Head of caudate nucleus (tissue), 42 donors: ENCODE results near the gene FUNDC2.
A peak's percentile ranks its signal among the peaks of the same experiment; 100 is the strongest.
"Not testable (repeated sequence)": the region's sequence is repeated elsewhere in the genome, so short reads cannot be mapped to it uniquely, and the experiment has no call there.

ENCODE experiments used
- DNase-seq, 42 donors: peaks; one replicate each; pipeline versions ENCODE4 v3.0.0 to v3.0.0-alpha.2; 2020 to 2021; ENCODE audit warnings: mixed read lengths in 7 of 42
- intact Hi-C: fragments of 100-400 bp; cut with DNase I; formaldehyde crosslinking; loops from one replicate; pipeline ENCODE4 v1.15.0; 2022

FUNDC2 gene

GRCh38 chrX:155026727-155027508 lies at the start of gene FUNDC2:
Gene FUNDC2 (plus strand): TSS chrX:155026844. CDS start chrX:155026939, 95 bp downstream.
- intact Hi-C loops = no loop called here
- DNase-seq = peak; percentile 81 to 95 (median 91)

GRCh38 chrX:154979629-154980028 lies 47.0 kb upstream of the FUNDC2 start:
- DNase-seq = no peak
- intact Hi-C loops = loop anchor here (10.0 kb wide), 1 partner anchor 75 kb away; no protein-coding TSS in a partner anchor

GRCh38 chrX:154980330-154981115 lies 46.1 kb upstream of the FUNDC2 start:
- intact Hi-C loops = loop anchor here (10.0 kb wide), 1 partner anchor 74 kb away; no protein-coding TSS in a partner anchor
- DNase-seq = peak; percentile 12 to 88 (median 68)

- DNase-seq = no peak
- intact Hi-C loops = loop anchor here (10.0 kb wide), 1 partner anchor 74 kb away; no protein-coding TSS in a partner anchor
Observed at GRCh38 chrX:154981116-154981411, 45.6 kb upstream of the FUNDC2 start.

GRCh38 chrX:154986826-154987575 lies 39.6 kb upstream of the FUNDC2 start:
- intact Hi-C loops = loop anchor here (10.0 kb wide), 1 partner anchor 68 kb away; no protein-coding TSS in a partner anchor
- DNase-seq = no peak

GRCh38 chrX:154987940-154988339 lies 38.7 kb upstream of the FUNDC2 start:
- intact Hi-C loops = loop anchor here (10.0 kb wide), 1 partner anchor 67 kb away; no protein-coding TSS in a partner anchor
- DNase-seq = no peak

- intact Hi-C loops = loop anchor here (10.0 kb wide), 1 partner anchor 66 kb away; no protein-coding TSS in a partner anchor
- DNase-seq = no peak
Observed at GRCh38 chrX:154988719-154989118, 37.9 kb upstream of the FUNDC2 start.

GRCh38 chrX:154990496-154990895 lies 36.1 kb upstream of the FUNDC2 start:
- intact Hi-C loops = no loop called here

GRCh38 chrX:154991039-154991438 lies 35.6 kb upstream of the FUNDC2 start:
- no peak for DNase-seq
- intact Hi-C loops = no loop called here

More at GRCh38 chrX:154990496-154990895, 36.1 kb upstream of the FUNDC2 start:
- DNase-seq = no peak

GRCh38 chrX:154991476-154991875 lies 35.2 kb upstream of the FUNDC2 start:
- intact Hi-C loops = no loop called here
- no peak for DNase-seq

- intact Hi-C loops = no loop called here
- DNase-seq = no peak
Observed at GRCh38 chrX:154998204-154998880, 28.3 kb upstream of the FUNDC2 start.

GRCh38 chrX:155000841-155001240 lies 25.8 kb upstream of the FUNDC2 start:
- intact Hi-C loops = no loop called here
- no peak for DNase-seq

- no peak for DNase-seq
- intact Hi-C loops = no loop called here
Observed at GRCh38 chrX:155001873-155002272, 24.8 kb upstream of the FUNDC2 start.

- DNase-seq = no peak
- intact Hi-C loops = no loop called here
Observed at GRCh38 chrX:155005190-155005589, 21.5 kb upstream of the FUNDC2 start.

GRCh38 chrX:155006379-155006778 lies 20.3 kb upstream of the FUNDC2 start:
- DNase-seq, intact Hi-C loops: not testable (repeated sequence)

GRCh38 chrX:155006913-155007671 lies 19.6 kb upstream of the FUNDC2 start:
- intact Hi-C loops, DNase-seq: not testable (repeated sequence)

- DNase-seq, intact Hi-C loops: not testable (repeated sequence)
Observed at GRCh38 chrX:155008578-155008977, 18.1 kb upstream of the FUNDC2 start.

- no peak for DNase-seq
- intact Hi-C loops = no loop called here
Observed at GRCh38 chrX:155009994-155010472, 16.6 kb upstream of the FUNDC2 start.
